Muscle layer of duodenum (tissue), 2 donors: ENCODE data around the gene BORCS6.
A peak's percentile ranks its signal among the peaks of the same experiment; 100 is the strongest.
"Not testable (repeated sequence)": the region's sequence is repeated elsewhere in the genome, so short reads cannot be mapped to it uniquely, and the experiment has no call there.

ENCODE experiments used
- H3K27ac ChIP-seq: one replicate; pipeline ENCODE4 v1.7.0; 2013; ENCODE audit warnings: mild to moderate bottlenecking, low read length
- H3K27me3 ChIP-seq: one replicate; pipeline ENCODE4 v1.7.0; 2013; ENCODE audit warnings: low read depth, mild to moderate bottlenecking, control low read depth, low read length
- H3K36me3 ChIP-seq, 2 donors: one replicate each; pipeline ENCODE4 v1.7.0; 2013; ENCODE audit warnings: low read length in 2 of 2, control low read depth in 1 of 2, mild to moderate bottlenecking in 1 of 2; ENCODE audit not compliant: insufficient read depth in 2 of 2, control insufficient read depth in 1 of 2
- H3K4me1 ChIP-seq, 2 donors: one replicate each; pipeline ENCODE4 v1.7.0; 2013; ENCODE audit warnings: low read length in 2 of 2, mild to moderate bottlenecking in 2 of 2, control low read depth in 1 of 2, moderate library complexity in 1 of 2; ENCODE audit not compliant: insufficient read depth in 2 of 2, control insufficient read depth in 1 of 2
- H3K4me3 ChIP-seq, 2 donors: one replicate each; pipeline ENCODE4 v1.7.0; 2013; ENCODE audit warnings: low read length in 2 of 2, low read depth in 1 of 2, mild to moderate bottlenecking in 1 of 2
- H3K9me3 ChIP-seq, 2 donors: one replicate each; pipeline ENCODE4 v1.7.0; 2013; ENCODE audit warnings: low read length in 2 of 2, control low read depth in 1 of 2, mild to moderate bottlenecking in 1 of 2; ENCODE audit not compliant: control insufficient read depth in 1 of 2
- donor health status: healthy.

The BORCS6 gene

DNA sequence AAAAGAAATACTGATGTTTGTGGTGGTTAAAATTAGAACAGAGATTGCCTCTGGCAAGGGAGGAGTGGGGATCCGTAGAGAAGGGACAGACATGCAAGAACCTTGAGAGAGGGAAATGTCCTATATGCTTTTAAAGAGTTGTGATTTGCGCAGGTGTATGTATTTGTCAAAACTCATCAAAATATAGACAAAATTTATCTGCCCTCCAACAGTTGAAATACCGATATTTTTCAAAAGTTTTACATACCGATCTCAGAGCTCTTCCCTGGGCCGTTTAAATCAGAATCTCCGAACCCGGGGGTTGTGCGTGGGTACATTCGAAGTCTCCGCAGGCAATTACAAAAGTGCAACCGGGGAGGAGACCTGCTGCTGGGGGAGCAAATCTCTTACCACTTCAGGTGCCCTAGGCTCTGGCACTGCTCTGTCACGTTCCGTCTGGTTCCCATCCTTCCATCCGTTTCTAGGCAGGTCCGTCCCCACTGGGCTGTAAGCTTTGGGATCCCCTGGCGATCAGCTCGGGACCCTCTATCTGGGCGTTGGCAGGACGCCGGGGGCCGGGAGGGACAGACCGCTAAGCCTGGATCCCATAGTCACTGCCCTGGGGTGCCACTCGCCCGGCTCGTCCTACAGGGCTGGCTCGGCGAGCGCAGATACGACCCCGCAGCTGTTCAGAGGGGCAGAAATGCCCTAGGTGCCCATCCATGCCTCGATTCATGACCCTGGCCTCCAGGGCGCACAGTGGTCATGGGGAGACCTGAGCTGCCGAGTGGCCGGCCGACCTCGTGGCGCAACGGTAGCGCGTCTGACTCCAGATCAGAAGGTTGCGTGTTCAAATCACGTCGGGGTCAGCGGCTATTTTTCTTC, 4.2 kb downstream of the BORCS6 start:
- no peaks in the 10 kb centered on the region for H3K27me3 ChIP-seq
- no peaks in the 10 kb centered on the region for H3K9me3 ChIP-seq
- H3K27ac ChIP-seq = peak overlapping the region; percentile 79
- H3K36me3 ChIP-seq = no peaks in the 10 kb centered on the region
- H3K4me1 ChIP-seq = peaks cover 22 to 24% of the 10 kb centered on the region in 2 donors
- peak overlapping the region; percentile 92 to 95 for H3K4me3 ChIP-seq

DNA sequence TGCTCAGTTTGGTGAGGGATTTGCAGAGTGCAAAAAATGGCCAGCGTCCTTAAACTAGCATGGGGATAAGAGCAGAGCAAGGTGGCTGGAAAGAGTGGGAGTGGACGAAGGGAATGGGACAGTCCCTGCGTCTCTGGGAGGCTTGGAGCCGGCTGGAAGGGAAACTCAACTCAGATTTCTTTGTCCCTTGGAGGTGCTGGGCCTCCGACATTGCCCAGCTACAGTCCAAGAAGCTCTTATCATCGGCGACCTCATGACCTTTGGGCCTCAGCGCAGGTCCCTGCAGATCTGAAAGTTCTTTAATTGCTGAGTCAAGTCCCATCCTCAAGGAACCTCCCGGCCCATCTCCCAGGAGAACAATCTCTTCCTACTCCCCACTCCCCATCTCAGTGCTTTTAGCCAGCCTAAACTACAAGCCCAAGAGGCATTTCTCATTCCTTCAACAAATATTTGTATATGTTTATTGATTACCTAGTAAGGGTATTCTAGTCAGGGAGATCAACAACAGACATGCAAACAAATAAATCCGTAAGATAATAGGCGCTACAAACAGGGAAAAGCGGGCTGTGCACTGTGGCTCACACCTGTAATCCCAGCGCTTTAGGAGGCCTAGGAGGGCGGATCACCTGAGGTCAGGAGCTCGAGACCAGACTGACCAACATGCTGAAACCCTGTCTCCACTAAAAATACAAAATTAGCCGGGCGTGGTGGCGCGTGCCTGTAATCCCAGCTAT, 12.8 kb downstream of the BORCS6 start:
- H3K36me3 ChIP-seq = no peaks in the 10 kb centered on the region
- H3K4me1 ChIP-seq = peaks cover 0 to 25% of the 10 kb centered on the region in 2 donors
- H3K4me3 ChIP-seq = peak overlapping the region; percentile 75 to 79
- H3K27ac ChIP-seq = peak overlapping the region; percentile 58
- no peaks in the 10 kb centered on the region for H3K27me3 ChIP-seq
- H3K9me3 ChIP-seq = no peaks in the 10 kb centered on the region

DNA sequence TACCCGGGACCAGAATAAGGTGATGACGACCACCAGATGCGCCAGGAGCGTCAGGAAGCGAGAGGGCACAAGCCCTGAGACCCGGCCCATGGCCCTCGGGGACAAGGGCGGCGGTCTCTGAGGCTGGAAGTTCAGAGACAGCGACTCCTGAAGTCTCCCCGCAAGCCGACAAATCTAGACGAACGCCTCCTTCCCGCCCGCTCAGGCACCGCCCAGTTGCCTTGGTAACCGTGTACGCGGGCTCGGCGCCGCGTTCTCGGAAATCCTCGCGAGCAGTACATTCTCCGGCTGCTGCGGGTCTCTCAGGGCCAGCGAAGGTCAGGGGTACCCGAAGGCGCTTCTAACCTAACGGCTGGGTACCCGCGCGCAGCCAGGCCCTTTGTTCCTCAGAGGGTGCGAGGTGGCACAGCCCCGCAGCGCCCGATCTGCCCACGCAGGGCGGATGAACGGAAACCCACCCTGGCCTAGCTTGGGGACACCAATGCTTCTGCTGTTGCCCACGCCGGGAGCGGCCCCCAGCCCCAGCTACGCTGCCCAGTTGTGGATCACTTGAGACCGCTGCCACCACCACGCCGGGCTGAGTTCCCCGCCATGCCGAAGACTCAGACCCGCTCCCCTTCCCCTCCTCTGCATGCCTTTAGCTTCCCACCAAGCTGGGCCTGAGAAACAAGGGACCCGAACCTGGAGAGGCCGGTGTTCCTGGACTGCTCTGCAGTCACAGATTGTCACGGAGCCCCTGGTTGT, 13.6 kb downstream of the BORCS6 start, which contains the start of gene TMEM107:
TSS of gene TMEM107 (minus strand) at position 184 of the 744 bp plus-strand sequence. CDS start at position 90, 94 bp downstream.
- H3K9me3 ChIP-seq = no peaks in the 10 kb centered on the region
- H3K36me3 ChIP-seq = no peaks in the 10 kb centered on the region
- no peaks in the 10 kb centered on the region for H3K27me3 ChIP-seq
- H3K4me3 ChIP-seq = peak within 1 kb of the TSS; percentile 75 to 79
- H3K4me1 ChIP-seq = peaks cover 0 to 25% of the 10 kb centered on the region in 2 donors
- peak within 1 kb of the TSS; percentile 58 for H3K27ac ChIP-seq

DNA sequence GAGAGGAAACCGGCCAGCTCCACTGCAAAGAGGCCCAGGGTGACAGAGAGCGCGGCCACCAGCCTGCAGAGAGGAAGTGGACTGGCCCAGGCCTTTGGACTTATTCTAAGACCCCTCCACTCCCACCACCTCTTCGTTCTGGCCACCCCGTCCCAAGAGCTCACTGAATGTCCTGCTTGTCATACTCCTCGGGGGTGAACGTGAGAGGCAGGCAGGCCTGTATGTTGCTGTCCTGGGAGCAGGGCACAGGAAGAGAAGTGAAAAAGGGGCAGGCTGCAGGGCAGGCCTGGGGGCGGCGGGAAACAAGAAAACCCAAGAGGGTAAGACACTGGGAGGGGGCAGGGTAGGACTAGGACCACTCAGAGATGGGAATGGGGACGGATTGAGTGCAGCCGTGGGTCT, 14.2 kb downstream of the BORCS6 start:
- H3K4me3 ChIP-seq = peak overlapping the region; percentile 75 to 79
- peaks cover 0 to 25% of the 10 kb centered on the region in 2 donors for H3K4me1 ChIP-seq
- peak overlapping the region; percentile 58 for H3K27ac ChIP-seq
- H3K9me3 ChIP-seq = no peaks in the 10 kb centered on the region
- H3K27me3 ChIP-seq = no peaks in the 10 kb centered on the region
- H3K36me3 ChIP-seq = no peaks in the 10 kb centered on the region

DNA sequence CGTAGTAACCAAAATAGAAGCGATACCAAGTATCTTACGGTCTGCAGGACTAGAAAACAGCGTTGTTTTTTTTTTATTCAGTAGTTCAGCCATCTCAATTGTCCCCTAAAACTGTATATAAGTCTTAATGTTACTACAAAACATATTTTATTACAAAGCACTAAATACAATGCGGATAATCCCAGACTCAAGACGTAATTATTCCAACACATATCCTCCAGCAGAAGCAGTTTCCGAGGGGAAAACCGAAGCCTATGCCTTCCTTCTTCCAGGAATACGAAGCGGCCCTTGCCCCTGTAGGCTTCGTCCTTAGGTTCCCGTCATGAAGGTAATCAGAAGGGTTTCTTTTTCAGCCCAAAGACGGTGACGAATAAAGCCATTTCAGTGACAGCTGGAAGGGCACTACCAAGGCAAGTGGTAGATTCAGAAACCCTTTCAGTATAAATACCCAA, 16.1 kb downstream of the BORCS6 start:
- peak overlapping the region; percentile 97 for H3K27ac ChIP-seq
- H3K4me1 ChIP-seq = peaks cover 0 to 25% of the 10 kb centered on the region in 2 donors
- no peaks in the 10 kb centered on the region for H3K36me3 ChIP-seq
- no peaks in the 10 kb centered on the region for H3K9me3 ChIP-seq
- H3K4me3 ChIP-seq = peak overlapping the region; percentile 58 to 66
- no peaks in the 10 kb centered on the region for H3K27me3 ChIP-seq

DNA sequence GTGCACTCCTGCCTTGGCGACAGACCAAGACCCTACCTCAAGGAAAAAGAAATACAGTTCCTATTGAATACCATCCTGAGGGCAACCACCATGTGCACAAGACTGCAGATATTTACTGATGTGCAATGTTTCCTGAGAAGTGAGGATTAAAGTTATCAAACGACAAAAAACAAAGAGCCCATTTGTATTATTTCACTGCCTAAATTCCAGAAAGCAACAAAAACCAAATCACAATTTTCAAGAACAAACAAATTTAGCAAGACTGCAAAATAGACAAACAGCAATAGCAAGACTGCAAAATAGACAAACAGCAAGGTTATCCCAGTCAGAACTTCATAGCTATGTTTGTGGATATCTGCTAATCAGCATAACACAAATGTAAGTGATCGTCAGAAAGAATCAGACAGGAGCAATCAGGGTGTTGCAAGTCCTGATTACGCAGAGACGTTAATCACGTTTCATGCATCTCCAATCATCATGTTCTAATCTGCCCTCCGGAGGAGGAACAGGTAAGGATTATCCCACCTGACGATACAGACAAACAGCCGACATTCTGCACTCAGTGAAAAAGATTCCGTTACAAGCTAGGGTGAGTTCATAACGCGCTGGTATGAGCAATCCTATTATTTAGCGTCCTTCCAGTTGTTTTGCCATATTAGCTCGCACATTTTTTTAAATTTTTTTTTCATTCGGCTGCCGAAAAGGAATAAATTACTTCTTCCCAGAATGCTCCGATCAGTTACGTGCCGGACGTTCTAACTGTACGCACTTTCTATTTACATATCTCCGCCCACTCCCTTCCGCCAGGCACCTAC, 16.7 kb downstream of the BORCS6 start:
- peak overlapping the region; percentile 97 for H3K27ac ChIP-seq
- no peaks in the 10 kb centered on the region for H3K36me3 ChIP-seq
- H3K9me3 ChIP-seq = no peaks in the 10 kb centered on the region
- no peaks in the 10 kb centered on the region for H3K27me3 ChIP-seq
- peaks cover 0 to 25% of the 10 kb centered on the region in 2 donors for H3K4me1 ChIP-seq
- peak overlapping the region; percentile 58 to 66 for H3K4me3 ChIP-seq

DNA sequence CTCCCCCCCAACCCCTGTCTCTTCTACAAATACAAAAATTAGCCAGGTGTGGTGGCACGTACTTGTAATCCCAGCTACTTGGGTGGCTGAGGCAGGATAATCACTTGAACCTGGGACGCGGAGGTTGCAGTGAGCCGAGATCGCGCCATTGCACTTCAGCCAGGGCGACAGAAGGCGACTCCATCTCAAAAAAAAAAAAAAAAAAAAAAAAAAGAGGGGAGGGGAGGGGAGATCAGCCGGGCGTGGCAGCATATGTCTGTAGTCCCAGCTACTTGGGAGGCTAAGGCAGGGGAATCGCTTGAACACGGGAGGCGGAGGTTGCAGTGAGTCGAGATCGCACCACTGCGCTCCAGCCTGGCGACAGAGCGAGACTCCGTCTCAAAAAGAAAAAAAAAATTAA, 19.8 kb downstream of the BORCS6 start:
- not testable (repeated sequence) for H3K27ac ChIP-seq

DNA sequence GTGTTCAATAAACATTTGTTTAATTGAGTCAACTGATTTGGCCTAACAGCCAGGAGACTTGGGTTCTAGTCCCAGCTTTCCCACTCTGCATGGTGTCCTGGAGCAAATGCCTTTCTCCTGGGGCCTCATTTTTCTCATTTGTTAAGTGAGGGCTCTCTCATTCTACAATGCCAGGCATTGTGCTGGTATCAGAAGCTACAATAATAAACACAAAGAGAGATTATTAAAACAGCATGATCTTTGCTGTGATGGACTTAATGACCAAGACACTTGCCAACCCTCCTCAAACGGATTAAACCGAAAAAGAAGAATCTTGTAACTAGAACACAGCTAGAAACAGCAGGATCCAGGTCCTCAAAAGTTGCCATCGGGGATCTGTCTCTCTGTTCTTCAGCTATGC, 22.5 kb downstream of the BORCS6 start:
- Histone ChIP-seq H3K4me1 (peaks cover 9 to 16% of the 10 kb centered on the region in 2 donors), H3K4me3 (no peak overlapping the region), H3K27me3 (no peaks in the 10 kb centered on the region), H3K36me3 (no peaks in the 10 kb centered on the region), H3K27ac (no peak overlapping the region), H3K9me3 (no peaks in the 10 kb centered on the region)

More for the DNA sequence above, 19.8 kb downstream of the BORCS6 start:
- not testable (repeated sequence) for H3K4me3 ChIP-seq, H3K9me3 ChIP-seq, H3K27me3 ChIP-seq, H3K36me3 ChIP-seq, H3K4me1 ChIP-seq

DNA sequence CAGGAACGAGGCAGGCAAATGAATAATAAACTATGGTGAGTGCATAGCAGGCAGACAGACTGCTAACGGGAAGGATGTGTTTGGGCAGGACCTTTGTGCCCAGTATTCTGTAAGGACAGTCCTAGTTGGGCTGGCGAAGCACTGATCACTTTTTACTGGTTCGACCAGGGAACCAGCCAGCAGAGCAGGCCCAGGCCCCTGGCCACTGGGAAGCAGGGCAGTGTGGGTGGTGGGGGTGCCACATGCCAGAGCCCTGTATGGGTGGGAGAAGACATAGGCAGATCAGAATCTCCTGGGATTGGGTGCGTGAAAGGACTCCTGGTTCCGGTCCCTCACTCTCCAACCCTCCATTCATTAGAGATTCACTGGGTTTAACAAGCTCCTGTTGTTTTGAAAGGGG, 23.2 kb downstream of the BORCS6 start:
- Histone ChIP-seq H3K9me3 (no peaks in the 10 kb centered on the region), H3K27ac (no peak overlapping the region), H3K36me3 (peaks cover 0 to under 1% of the 10 kb centered on the region in 2 donors), H3K4me3 (no peak overlapping the region), H3K27me3 (no peaks in the 10 kb centered on the region), H3K4me1 (peaks cover 12 to 19% of the 10 kb centered on the region in 2 donors)

DNA sequence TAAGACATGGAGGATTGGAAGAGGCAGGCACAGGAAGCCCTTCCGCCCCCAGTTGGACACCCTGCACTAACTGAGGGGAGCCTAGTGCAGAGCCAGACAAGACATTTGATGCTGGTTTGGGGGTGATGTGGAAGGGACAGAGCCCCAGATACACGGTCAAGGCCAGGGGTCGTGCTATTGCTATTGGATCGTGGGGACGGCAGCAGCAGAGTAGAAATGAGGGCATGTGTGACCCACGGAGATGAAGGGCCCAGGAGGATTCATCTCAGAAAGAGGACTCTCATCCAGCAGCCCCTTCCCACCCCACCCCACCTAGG, 25.2 kb downstream of the BORCS6 start:
- Histone ChIP-seq H3K27ac (peak overlapping the region; percentile 84), H3K4me1 (peaks cover 20 to 39% of the 10 kb centered on the region in 2 donors), H3K27me3 (no peaks in the 10 kb centered on the region), H3K4me3 (no peak overlapping the region), H3K9me3 (no peaks in the 10 kb centered on the region), H3K36me3 (peaks cover 9 to 11% of the 10 kb centered on the region in 2 donors)
